H1 (cell line): Measurements from ENCODE around the gene CERKL. TPM values are rescaled to one million over a fixed set of nuclear protein-coding genes. Genes with fewer than 3 reads are reported as not detected.

Experiments
- ATF2 ChIP-seq: IDR thresholded peaks from 2 replicates; pipeline ENCODE4 v1.6.1; 2012; ENCODE audit warnings: low read length, inconsistent platforms
- CTBP2 ChIP-seq: IDR thresholded peaks from 2 replicates; pipeline ENCODE4 v1.7.0; 2011; ENCODE audit warnings: borderline replicate concordance, mild to moderate bottlenecking, moderate library complexity, mixed read lengths, low read length; ENCODE audit not compliant: insufficient read depth, insufficient read length
- GABPA ChIP-seq: IDR thresholded peaks from 2 replicates; pipeline ENCODE4 v1.6.1; 2011; ENCODE audit warnings: mild to moderate bottlenecking, low read length, moderate library complexity, borderline replicate concordance; ENCODE audit not compliant: insufficient read depth
- SP2 ChIP-seq: IDR thresholded peaks from 2 replicates; pipeline ENCODE4 v1.6.1; 2012; ENCODE audit warnings: mild to moderate bottlenecking, low read length, inconsistent platforms
- SUZ12 ChIP-seq: fragments of 200-600 bp; sonication (generic); IDR thresholded peaks from 2 replicates; pipeline ENCODE4 v1.6.1; 2012; ENCODE audit warnings: mild to moderate bottlenecking, inconsistent platforms, low read length, moderate library complexity, mixed read lengths
- TEAD4 ChIP-seq: IDR thresholded peaks from 2 replicates; pipeline ENCODE4 v1.6.1; 2012; ENCODE audit warnings: low read depth, low read length, inconsistent platforms, mixed read lengths
- polyA plus RNA-seq, 7 experiments: library from polyadenylated mRNA; depleted of rRNA in 3 of 7; stranded (reverse) in 5 of 7; unstranded in 2 of 7; fragments of >200 nt in 5 of 7; fragments of 200-250 nt in 2 of 7; gene quantifications; 1 replicate in 5 of 7; 2 replicates in 1 of 7; 4 replicates in 1 of 7; pipeline versions ENCODE4 v1.2.1 to v1.2.3, GENCODE V29; 2011 to 2013; ENCODE audit warnings: missing spikeins in 2 of 7, mixed read lengths in 2 of 7
- total RNA-seq: library from RNA; stranded (reverse); fragmentation: NEBNext Ultra II Directional; extraction: Animal tissue kit (Norgen Biotek cat#: 25700); gene quantifications from 2 replicates; pipeline ENCODE4 v1.2.1, GENCODE V29; 2021

Gene CERKL
- total and polyA plus RNA-seq, 2 of the 8 experiments (the other 6 are each of a cell fraction or from before 2014, with no cell fraction given), result 0.05 TPM; not detected in 1

- no peak for TF ChIP-seq SP2
- no peak for TF ChIP-seq SUZ12
- TF ChIP-seq TEAD4, result no peak
- TF ChIP-seq CTBP2, result no peak
- TF ChIP-seq ATF2, result no peak
- TF ChIP-seq GABPA, result no peak
Measured at GRCh38 chr2:181536730-181537129, 120.2 kb downstream of the CERKL start (continued).
